ENCODE results near the gene KDM7A.

The KDM7A gene

GRCh38 chr7:140080919-140081318, 95.9 kb downstream of the KDM7A start:
- no peak for DNase-seq

GRCh38 chr7:140079121-140079536, 97.7 kb downstream of the KDM7A start:
- DNase-seq = no peak

- peak in 1 of 2 donors; percentile 12 for DNase-seq
These were observed 98.4 kb downstream of the KDM7A start for GRCh38 chr7:140078392-140078791.

DNA sequence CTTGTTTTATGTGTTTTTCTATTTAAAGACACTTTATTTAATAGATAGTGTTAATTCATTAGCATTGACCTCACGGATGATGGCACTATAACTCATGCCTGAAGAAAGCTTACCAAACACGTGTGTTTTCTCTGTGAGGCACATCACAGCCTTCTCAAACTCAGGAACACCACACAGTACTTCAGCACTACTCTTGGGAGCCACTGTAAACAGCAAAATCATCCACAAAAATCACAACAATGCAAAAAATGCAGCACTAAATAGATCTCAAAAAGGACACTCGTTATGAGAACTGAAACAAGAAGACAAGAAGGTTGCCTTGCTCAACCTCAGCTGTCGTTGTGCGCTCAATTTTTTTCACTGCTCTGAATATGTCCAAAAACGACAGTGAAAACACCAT, 102.0 kb downstream of the KDM7A start:
- no peak for DNase-seq

DNA sequence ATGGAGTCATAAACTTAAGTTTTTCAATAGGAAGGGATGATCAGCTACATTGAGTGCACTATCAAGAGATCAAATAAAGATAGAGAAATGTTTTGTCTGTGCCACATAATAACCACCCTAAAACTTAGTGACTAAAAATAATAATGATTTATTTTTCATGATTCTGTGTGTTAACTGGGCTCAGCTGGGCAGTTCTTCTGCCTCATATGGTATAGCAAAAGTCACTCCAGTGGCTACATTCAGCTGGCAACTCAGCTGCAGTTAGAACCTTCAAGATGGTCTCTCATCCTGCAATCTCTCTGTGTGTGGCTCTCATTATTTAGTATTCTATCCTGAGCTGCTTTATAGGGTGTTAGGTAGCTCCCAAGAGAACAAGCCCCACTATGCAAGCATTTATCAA, 106.2 kb downstream of the KDM7A start:
- DNase-seq = no peak

- no peak for DNase-seq
These were observed 107.4 kb downstream of the KDM7A start for GRCh38 chr7:140069298-140069949.

- no peak for DNase-seq
These were observed 108.8 kb downstream of the KDM7A start for GRCh38 chr7:140068033-140068432.

GRCh38 chr7:140067052-140067451, 109.7 kb downstream of the KDM7A start:
- no peak for DNase-seq

DNA sequence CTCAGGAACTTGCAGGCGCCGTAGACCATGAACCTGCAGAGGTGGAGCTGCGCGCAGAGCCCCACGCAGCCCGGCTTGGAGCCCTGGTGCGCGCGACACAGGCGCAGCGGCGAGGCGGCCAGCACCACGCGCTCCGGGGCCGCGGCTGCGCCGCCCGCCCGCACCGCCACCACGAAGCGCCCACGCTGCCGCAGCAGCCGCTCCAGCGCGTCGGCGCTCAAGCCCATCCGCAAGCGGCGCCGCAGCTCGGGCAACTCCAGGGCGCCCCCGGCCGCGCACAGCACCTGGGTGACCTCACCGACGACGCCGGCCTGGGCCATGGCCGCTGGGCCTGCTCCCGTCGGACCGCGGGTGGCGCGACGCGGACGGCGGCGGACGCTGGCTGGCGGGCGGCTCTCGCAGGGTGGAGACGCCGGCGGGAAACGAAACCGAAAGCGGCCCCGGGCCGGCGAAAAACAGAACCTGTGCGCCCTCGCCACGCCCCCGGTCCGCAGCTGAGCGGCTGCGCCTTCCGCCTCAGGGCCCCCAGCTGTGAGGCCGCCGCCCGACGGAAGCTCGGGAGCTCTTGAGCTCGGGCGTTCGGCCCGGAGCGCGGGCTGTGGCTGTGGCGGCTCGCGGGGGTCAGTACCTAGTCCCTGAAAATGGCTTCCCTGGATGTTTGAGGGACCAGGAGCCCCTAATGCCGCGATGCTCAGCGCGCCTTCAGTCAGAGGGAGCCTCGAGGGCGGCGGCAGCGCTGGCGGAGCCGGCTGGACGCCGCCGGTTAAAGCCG, 114.1 kb downstream of the KDM7A start, which contains the start of gene PARP12:
Gene PARP12, minus strand, starts transcription at position 424 of the 772 bp plus-strand sequence. Its CDS starts 104 bp downstream, at position 320.
- peak; percentile 69 to 90 for DNase-seq

DNA sequence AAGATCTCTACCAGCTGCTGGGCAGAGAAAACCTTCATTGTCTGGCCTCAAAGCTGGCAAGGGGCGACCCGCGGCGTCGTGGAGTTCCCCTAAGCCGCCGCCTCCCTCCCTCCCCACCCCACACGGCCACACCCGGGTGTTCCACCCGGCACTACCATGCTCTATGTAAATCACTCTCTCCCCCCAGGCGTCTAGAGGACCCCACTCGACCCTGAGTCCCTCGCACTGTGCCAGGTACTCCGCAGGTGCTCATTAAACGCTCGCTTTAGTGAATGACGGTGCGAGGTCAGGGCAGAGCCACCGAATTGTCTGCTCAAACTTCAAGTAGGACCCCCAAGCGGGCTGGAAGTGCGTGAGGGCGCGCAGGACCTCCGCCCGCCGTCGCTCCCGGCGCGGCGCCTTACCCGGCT, 114.7 kb downstream of the KDM7A start:
- DNase-seq = peak; percentile 33 to 66

GRCh38 chr7:140061607-140061930, 115.2 kb downstream of the KDM7A start:
- no peak for DNase-seq

DNA sequence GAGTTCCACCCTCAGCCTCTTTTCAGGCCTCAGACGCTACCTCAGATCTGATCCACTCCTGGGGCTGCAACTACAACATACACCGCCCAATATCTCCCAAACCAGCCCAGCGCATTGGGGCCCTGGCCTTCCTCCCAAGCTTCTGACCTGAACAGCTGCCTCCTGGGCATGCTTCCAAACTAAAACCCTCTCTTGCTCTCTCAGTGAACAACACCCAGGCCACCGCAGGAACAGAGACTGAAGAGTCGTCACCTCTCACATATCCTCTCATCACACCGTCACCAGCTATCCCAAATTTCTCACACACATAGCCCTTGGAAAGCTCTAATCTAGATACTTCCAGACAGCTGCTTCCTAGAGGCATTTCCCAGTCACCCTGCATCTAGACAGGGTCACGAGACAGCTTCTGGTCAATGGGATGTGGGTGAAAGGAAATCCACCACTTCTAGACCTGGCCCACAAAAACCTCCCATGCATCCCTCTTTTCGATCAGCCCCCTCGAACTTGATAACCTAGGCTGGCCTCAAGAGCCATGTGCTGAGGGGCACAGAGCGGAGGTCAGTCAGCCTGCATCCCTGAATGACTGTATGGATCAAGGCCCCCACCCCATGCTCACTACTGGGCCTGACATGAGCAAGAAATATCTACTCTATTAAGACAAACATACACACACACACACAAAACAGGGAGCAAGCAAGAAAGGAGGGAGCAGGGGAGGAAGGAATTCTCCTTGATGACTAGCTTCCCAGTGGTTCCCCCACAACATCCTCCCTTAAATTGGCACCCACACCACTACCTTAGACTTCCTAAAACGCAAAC, 115.8 kb downstream of the KDM7A start:
- no peak for DNase-seq

DNA sequence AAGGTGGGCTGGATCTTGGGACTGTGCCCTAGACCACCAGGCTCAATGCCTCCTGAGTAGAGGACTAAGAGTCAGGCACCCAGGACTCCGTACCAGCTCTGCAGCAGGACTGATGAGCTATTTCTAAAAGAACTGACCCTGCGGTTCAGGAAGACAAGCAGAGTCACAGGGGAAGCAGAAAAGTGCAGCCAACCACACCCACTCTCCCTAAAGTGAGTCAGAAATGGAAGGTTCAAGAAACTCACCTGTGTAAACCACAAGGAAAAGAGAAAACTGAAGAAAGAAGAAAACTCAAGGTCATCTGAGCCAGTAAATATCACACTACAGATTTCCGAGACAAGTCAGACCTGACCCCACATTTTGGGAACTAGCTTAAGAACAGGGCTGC, 116.5 kb downstream of the KDM7A start:
- no peak for DNase-seq

- peak in 1 of 2 donors; percentile 57 for DNase-seq
These were observed 117.2 kb downstream of the KDM7A start for GRCh38 chr7:140059273-140060242.

GRCh38 chr7:140058517-140058916, 118.3 kb downstream of the KDM7A start:
- no peak for DNase-seq

GRCh38 chr7:140057143-140057535, 119.6 kb downstream of the KDM7A start:
- no peak for DNase-seq

DNA sequence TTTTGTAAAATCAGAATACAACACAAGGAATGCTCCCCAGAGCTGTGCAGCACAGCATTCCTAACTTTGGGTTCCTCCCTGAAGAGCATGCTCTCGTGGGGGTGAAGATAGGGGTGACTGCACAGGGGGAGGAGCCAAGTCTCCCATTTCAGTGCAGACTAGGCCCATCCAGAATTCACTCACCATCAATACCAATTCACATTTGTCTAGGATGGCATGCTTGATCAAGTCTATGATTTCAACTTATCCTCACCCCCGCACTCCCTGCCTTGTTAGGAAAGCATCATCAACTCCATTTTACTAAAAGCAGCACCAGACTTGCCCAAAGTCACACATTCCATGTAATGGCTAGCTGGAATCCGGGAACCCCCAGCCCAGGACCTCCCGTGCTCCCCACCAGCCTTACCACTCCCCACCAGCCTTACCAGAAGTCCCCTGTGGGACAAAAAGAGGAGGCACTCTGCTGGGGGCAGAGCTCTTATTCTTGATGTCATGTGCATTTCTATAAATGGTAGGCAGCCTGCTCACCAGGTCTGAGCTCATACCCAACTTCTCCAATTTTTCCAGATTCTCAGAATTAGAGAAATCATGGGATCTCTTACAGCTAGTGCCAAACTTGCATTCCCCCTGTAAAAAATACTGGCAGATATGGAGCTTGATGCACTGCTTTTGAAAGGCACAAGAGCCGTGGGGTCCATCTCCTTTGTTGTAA, 120.2 kb downstream of the KDM7A start:
- no peak for DNase-seq

DNA sequence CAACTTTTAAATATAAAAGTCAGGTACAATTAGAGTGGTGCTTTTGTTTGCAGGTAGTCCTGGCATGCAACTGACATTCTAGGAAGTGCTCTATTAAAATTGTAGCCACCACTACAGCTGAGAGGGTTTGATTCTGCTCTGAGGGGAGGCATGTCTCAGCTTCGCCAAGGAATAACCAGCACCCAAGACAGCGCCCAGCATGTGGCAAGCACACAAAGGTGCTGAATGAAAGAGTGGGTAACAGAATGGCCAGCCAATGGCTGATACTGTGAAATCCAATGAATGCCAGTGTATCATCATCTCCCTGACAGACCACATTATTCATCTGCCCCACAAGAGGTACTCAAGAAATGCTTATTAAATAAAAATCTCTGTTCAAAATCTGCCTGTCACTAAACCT, 121.0 kb downstream of the KDM7A start:
- no peak for DNase-seq

DNA sequence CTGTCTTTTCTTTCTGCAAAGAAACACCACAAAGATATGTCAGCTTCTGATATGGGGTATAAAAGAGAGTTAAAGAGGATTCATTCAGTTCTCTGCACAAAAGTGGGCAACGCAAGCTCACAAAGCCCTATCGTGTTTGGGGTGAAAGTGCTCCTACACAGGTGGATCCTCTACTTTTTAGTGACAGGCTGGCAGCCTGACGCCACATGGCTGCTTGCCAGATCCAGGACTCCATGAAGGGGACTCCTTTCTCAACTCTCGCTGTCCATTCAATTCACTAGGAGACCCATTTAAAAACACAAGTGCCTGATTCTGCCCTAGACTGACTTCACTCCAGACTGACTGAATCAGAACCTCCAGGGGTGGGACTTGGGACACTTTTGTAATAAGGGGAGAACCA, 122.0 kb downstream of the KDM7A start:
- no peak for DNase-seq

DNA sequence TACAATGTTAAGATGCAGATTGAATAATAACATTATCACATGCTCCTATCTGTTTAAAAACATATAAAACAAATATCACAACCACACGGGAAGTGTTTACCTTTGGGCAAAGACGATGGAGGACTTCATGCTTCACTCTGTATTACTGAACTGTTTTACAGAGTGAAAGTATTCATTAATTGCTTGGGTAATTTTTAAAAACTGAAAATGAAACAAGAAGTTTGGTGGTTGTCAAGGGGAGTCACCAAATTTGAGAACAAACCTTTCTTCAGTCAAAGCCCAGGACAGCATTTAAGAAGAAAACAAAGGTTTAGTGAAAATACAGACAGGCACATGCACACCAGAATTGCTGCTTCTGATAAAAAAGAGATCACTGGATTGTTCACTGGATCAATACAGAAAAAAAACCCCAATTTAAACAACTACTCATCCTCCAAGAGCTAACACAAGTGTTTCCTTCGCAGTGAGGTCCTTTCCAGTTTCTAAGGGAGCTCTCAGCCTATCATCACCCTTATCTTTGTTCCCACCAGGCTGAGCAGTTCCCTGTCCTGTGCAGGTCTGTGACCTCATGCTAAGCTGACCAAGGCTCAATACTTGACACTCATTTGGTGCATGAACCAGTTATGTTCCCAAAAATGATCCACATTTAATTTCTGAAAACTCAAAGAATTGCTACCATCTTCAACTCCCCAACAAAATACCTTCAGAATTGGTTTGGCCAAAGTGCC, 122.8 kb downstream of the KDM7A start:
- peak in 1 of 2 donors; percentile 5 for DNase-seq

- no peak for DNase-seq
These were observed 125.0 kb downstream of the KDM7A start for GRCh38 chr7:140051820-140052219.

Data from bone marrow (tissue), 2 donors.